SH-SY5Y (cell line): ENCODE results near the gene SMARCAL1.

ENCODE experiments used
- GATA2 ChIP-seq: IDR thresholded peaks from 2 replicates; pipeline ENCODE4 v1.6.1; 2011; ENCODE audit warnings: mild to moderate bottlenecking, low read depth, low read length
- GATA3 ChIP-seq: IDR thresholded peaks from 2 replicates; pipeline ENCODE4 v1.6.1; 2011; ENCODE audit warnings: low read depth, mild to moderate bottlenecking, low read length, moderate library complexity

DNA sequence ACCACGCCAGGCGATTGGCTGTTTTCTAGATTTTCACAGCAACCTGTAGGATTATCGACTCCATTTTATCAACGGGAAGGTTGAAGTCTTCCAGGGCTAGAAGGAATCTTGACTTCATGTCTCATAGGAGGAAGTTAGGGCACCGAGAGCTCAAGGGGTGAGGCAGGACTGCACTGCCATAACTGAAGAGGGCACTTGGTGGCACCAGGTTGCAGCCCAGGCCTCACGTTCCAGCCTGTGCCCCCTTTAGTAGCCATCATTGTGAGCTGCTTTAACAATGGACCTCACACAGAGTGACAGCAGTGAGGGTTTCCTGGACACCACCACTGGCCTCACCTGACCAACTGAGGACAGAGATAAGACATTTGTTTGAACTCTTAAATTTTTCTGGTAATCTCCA, 63.5 kb downstream of the SMARCAL1 start:
- TF ChIP-seq GATA2 (no peak), GATA3 (no peak)
